CD14-positive monocyte (primary cell): Measurements from ENCODE around the gene HMX3. TPM values are rescaled to one million over a fixed set of nuclear protein-coding genes. Genes with fewer than 3 reads are reported as not detected.
A peak's percentile ranks its signal among the peaks of the same experiment; 100 is the strongest.

Experiments used
- DNase-seq, 3 donors: peaks; one replicate each; pipeline ENCODE4 v3.0.0-alpha.2; 2011 to 2022
- H2AFZ ChIP-seq: 2 replicates; pipeline ENCODE4 v1.6.0; 2012; ENCODE audit warnings: mild to moderate bottlenecking, low read depth, low read length, inconsistent platforms; ENCODE audit not compliant: insufficient read depth, poor library complexity, severe bottlenecking
- H3K27ac ChIP-seq, 2 donors: 1 replicate in 1 of 2; 2 replicates in 1 of 2; pipeline ENCODE4 v1.5.1; 2012 to 2013; ENCODE audit warnings: low read length in 2 of 2, control low read depth in 1 of 2, inconsistent platforms in 1 of 2, low read depth in 1 of 2, mild to moderate bottlenecking in 1 of 2
- H3K27me3 ChIP-seq, 2 donors: one replicate each; pipeline versions ENCODE4 v1.6.0 to v1.6.1; 2011 to 2013; ENCODE audit warnings: low read length in 2 of 2; ENCODE audit not compliant: control insufficient read depth in 2 of 2, insufficient read depth in 2 of 2
- H3K36me3 ChIP-seq, 2 donors: replicated peaks in 1 of 2; 1 replicate in 1 of 2; 2 replicates in 1 of 2; pipeline versions ENCODE4 v1.5.1 to v1.6.1; 2012 to 2013; ENCODE audit warnings: low read length in 2 of 2, control low read depth in 1 of 2, inconsistent platforms in 1 of 2, mild to moderate bottlenecking in 1 of 2; ENCODE audit not compliant: insufficient read depth in 2 of 2, control insufficient read depth in 1 of 2
- H3K4me1 ChIP-seq, 2 donors: 1 replicate in 1 of 2; 2 replicates in 1 of 2; pipeline versions ENCODE4 v1.5.1 to v1.6.1; 2012 to 2013; ENCODE audit warnings: low read length in 2 of 2, control low read depth in 1 of 2, inconsistent platforms in 1 of 2, mild to moderate bottlenecking in 1 of 2, moderate library complexity in 1 of 2; ENCODE audit not compliant: insufficient read depth in 2 of 2, control insufficient read depth in 1 of 2
- H3K4me2 ChIP-seq: replicated peaks from 2 replicates; pipeline ENCODE3; 2012; ENCODE audit warnings: low read length, moderate library complexity, mild to moderate bottlenecking; ENCODE audit not compliant: poor library complexity, severe bottlenecking; ENCODE audit errors: extremely low read depth
- H3K4me3 ChIP-seq, 3 experiments: fragments of 200-600 bp in 1 of 3; sonication (generic) in 1 of 3; replicated peaks in 1 of 3; 1 replicate in 2 of 3; 2 replicates in 1 of 3; pipeline ENCODE4 v1.5.1; 2011 to 2013; ENCODE audit warnings: low read length in 3 of 3, mild to moderate bottlenecking in 3 of 3, control low read depth in 2 of 3, low read depth in 2 of 3, inconsistent platforms in 1 of 3, moderate library complexity in 1 of 3
- H3K79me2 ChIP-seq: 2 replicates; pipeline ENCODE4 v1.6.0; 2012; ENCODE audit warnings: mild to moderate bottlenecking, control low read depth, inconsistent platforms, low read length, moderate library complexity; ENCODE audit not compliant: insufficient read depth
- H3K9ac ChIP-seq: 2 replicates; pipeline ENCODE4 v1.6.0; 2017; ENCODE audit warnings: low read length, mild to moderate bottlenecking; ENCODE audit not compliant: insufficient read depth, poor library complexity, severe bottlenecking
- H3K9me3 ChIP-seq, 2 donors: replicated peaks in 1 of 2; 1 replicate in 1 of 2; 2 replicates in 1 of 2; pipeline versions ENCODE4 v1.5.1 to v1.6.1; 2012 to 2013; ENCODE audit warnings: low read length in 2 of 2, control low read depth in 1 of 2; ENCODE audit not compliant: control insufficient read depth in 1 of 2, insufficient read depth in 1 of 2
- H4K20me1 ChIP-seq: 2 replicates; pipeline ENCODE4 v1.6.0; 2012; ENCODE audit warnings: mild to moderate bottlenecking, low read length, control low read depth, moderate library complexity; ENCODE audit not compliant: insufficient read depth
- H3K27ac Mint-ChIP-seq, 7 donors: one replicate each; pipeline ENCODE4 v1.8.0; 2020; ENCODE audit warnings: mild to moderate bottlenecking in 7 of 7, mixed read lengths in 7 of 7, moderate library complexity in 6 of 7, inconsistent platforms in 2 of 7
- H3K27me3 Mint-ChIP-seq, 3 donors: one replicate each; pipeline ENCODE4 v1.8.0; 2021 to 2022; ENCODE audit warnings: low read depth in 3 of 3, mild to moderate bottlenecking in 3 of 3, mixed read lengths in 3 of 3, moderate library complexity in 3 of 3, inconsistent platforms in 1 of 3
- H3K36me3 Mint-ChIP-seq, 2 donors: one replicate each; pipeline ENCODE4 v1.8.0; 2020; ENCODE audit warnings: mixed read lengths in 2 of 2, inconsistent platforms in 1 of 2, mild to moderate bottlenecking in 1 of 2
- H3K4me1 Mint-ChIP-seq: one replicate; pipeline ENCODE4 v1.8.0; 2020; ENCODE audit warnings: mild to moderate bottlenecking, mixed read lengths
- H3K4me3 Mint-ChIP-seq, 2 donors: one replicate each; pipeline ENCODE4 v1.8.0; 2020; ENCODE audit warnings: mild to moderate bottlenecking in 2 of 2, mixed read lengths in 2 of 2, moderate library complexity in 1 of 2
- H3K9me3 Mint-ChIP-seq, 7 donors: one replicate each; pipeline ENCODE4 v1.8.0; 2020 to 2022; ENCODE audit warnings: mixed read lengths in 7 of 7, mild to moderate bottlenecking in 6 of 7, moderate library complexity in 6 of 7, inconsistent platforms in 2 of 7
- CTCF ChIP-seq: fragments of 200-600 bp; IDR thresholded peaks from one replicate; pipeline ENCODE4 v1.8.0; 2022; ENCODE audit warnings: antibody characterized with exemption, mild to moderate bottlenecking
- WGBS: methylation state at CpG from one replicate; pipeline ENCODE4 v1.1.5; 2013; ENCODE audit warnings: missing lambda C conversion rate; ENCODE audit not compliant: insufficient coverage; 5-methylcytosine and 5-hydroxymethylcytosine counted together
- intact Hi-C, 2 donors: fragments of 100-400 bp; cut with micrococcal nuclease; formaldehyde crosslinking; loops; one replicate each; pipeline versions ENCODE4 v1.15.0 to v1.15.1; 2023
- polyA plus RNA-seq, 3 donors: library from polyadenylated mRNA; depleted of rRNA in 1 of 3; unstranded in 2 of 3; stranded (reverse) in 1 of 3; fragments of 300-500 nt in 2 of 3; fragments of >200 nt in 1 of 3; fragmentation: Illumina TruSeq in 2 of 3; gene quantifications; 1 replicate in 2 of 3; 2 replicates in 1 of 3; pipeline ENCODE4 v1.2.3, GENCODE V29; 2012 to 2021

Gene HMX3
- polyA plus RNA-seq, 3 donors, result not detected

- Mint-ChIP-seq H3K4me3 (peak overlapping the region in 1 of 2 donors; percentile 74), H3K4me1 (peaks cover 32% of the 10 kb centered on the region), H3K9me3 (peaks cover 0 to 34% (median 15%) of the 10 kb centered on the region in 7 donors), H3K36me3 (peaks cover 0 to 14% of the 10 kb centered on the region in 2 donors), H3K27me3 (peaks cover 89 to 98% (median 92%) of the 10 kb centered on the region in 3 donors), H3K27ac (peak overlapping the region in 1 of 7 donors; percentile 46)
- H3K27ac ChIP-seq, result no peak overlapping the region
- H3K27me3 ChIP-seq, result peaks cover 86 to 96% of the 10 kb centered on the region in 2 donors
- WGBS, result 7% methylated on average over 23 of the region's 32 CpGs
- H3K4me1 ChIP-seq, result peaks cover 3 to 38% of the 10 kb centered on the region in 2 donors
- no peak overlapping the region for H2AFZ ChIP-seq
- no peak overlapping the region for H3K4me2 ChIP-seq
- no peaks in the 10 kb centered on the region for H3K36me3 ChIP-seq
- H3K4me3 ChIP-seq, result no peak overlapping the region
- intact Hi-C loops, result loop anchor here in 1 of 2 donors (10.0 kb wide), 1 partner anchor 825 kb away; no protein-coding TSS in a partner anchor
- no peak overlapping the region for H3K9ac ChIP-seq
- TF ChIP-seq CTCF, result no peak
- peaks cover 0 to 39% of the 10 kb centered on the region in 2 donors for H3K9me3 ChIP-seq
- H3K79me2 ChIP-seq, result no peaks in the 10 kb centered on the region
- no peaks in the 10 kb centered on the region for H4K20me1 ChIP-seq
- no peak for DNase-seq
These were observed 3.9 kb downstream of the HMX3 start for GRCh38 chr10:123139521-123140163.

GRCh38 chr10:123140164-123140982 lies 4.6 kb downstream of the HMX3 start:
- H3K9me3 ChIP-seq, result peaks cover 0 to 38% of the 10 kb centered on the region in 2 donors
- Mint-ChIP-seq H3K4me1 (peaks cover 32% of the 10 kb centered on the region), H3K27me3 (peaks cover 91 to 98% (median 94%) of the 10 kb centered on the region in 3 donors), H3K9me3 (peaks cover 0 to 31% (median 15%) of the 10 kb centered on the region in 7 donors), H3K36me3 (peaks cover 0 to 14% of the 10 kb centered on the region in 2 donors), H3K27ac (no peak overlapping the region), H3K4me3 (peak overlapping the region in 1 of 2 donors; percentile 77)
- no peak overlapping the region for H2AFZ ChIP-seq
- no peak overlapping the region for H3K9ac ChIP-seq
- H3K4me1 ChIP-seq, result peaks cover 1 to 32% of the 10 kb centered on the region in 2 donors
- intact Hi-C loops, result no loop called here
- H3K27ac ChIP-seq, result no peak overlapping the region
- peaks cover 86 to 98% of the 10 kb centered on the region in 2 donors for H3K27me3 ChIP-seq
- no peaks in the 10 kb centered on the region for H3K79me2 ChIP-seq
- H3K36me3 ChIP-seq, result no peaks in the 10 kb centered on the region
- TF ChIP-seq CTCF, result no peak
- no peak for DNase-seq
- 5% methylated on average over 34 of the region's 43 CpGs for whole genome bisulfite sequencing
- H3K4me3 ChIP-seq, result no peak overlapping the region
- H3K4me2 ChIP-seq, result no peak overlapping the region
- no peaks in the 10 kb centered on the region for H4K20me1 ChIP-seq
